ENCODE results near the gene DLX3. TPM values are rescaled to one million over a fixed set of nuclear protein-coding genes. Genes with fewer than 3 reads are reported as not detected.

The DLX3 gene
- total RNA-seq: under 0.01 TPM in 1 of 2 replicates, not detected in the other

DNA sequence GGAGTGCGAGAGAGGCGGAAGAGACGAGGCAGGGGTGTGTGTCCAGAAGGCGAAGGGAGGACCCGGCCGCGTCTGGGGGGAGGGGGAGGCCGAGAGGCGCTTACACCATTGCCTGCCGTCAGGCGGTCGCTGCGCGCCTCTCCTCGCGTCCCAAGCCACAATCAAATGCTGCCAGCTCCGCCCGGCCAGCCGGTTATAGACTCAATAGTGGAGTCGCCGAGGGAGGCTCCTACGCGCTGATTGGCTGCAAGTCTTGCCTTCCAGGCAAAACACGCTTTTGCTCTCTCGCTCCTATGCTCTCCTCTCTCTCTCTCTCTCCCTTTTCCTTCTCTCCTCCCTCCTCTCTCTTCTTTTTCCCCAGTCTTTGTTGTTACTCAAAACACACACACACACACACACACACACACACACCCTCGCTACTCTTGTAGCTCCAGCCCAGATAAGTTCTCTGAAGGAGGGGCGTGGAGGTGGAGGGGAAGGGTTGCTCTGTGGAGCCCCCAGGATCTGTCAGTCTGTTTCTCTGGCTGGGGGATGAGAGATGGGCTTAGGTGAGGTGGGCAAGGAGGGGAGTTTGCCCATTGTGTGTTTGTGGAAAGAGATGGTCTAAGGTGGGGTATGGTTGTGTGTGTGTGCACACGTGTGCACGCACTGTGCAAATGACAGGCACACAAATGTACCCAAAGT is at the start of gene DLX3:
TSS of gene DLX3 (minus strand) at position 170 of the 684 bp plus-strand sequence. CDS start 226 bp downstream, outside the sequence.

DNA sequence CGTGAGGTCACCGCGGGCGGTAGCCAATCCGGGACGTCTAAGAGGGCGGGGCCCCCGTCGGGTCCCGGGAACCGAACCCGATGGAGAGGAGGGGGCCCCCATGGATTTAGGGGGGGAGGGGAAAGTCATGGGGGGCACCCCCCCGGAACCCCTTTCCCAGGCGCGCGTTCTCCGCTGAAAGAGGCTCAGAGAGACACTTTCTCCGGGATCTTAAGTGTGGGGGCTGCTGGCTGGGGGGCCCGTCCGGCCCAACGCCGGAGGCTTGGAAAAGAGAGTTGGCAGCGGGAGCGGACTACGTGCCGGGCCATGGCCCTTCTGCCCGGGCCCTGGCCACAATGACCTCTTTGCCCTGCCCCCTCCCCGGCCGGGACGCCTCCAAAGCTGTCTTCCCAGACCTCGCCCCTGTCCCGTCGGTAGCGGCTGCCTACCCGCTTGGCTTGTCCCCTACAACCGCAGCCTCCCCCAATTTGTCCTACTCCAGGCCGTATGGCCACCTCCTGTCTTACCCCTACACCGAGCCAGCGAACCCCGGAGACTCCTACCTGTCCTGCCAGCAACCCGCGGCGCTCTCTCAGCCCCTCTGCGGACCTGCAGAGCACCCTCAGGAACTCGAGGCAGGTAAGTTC is 25.8 kb downstream of the DLX3 start, which contains the start of gene DLX4:
TSS of gene DLX4 (plus strand) at position 57 of the 626 bp plus-strand sequence. CDS start at position 336, 279 bp downstream.

Other genes starting within 250 kb of the DLX3 start
- gene FAM117A, start 231.1 kb downstream of the DLX3 start, total RNA-seq: 3.9 and 4.3 TPM in 2 replicates
- gene KAT7, start 206.5 kb downstream of the DLX3 start, total RNA-seq: 20.5 and 27.5 TPM in 2 replicates
- gene TAC4, start 147.2 kb downstream of the DLX3 start, total RNA-seq: not detected in 2 replicates
- gene DLX4, start 26.0 kb downstream of the DLX3 start, total RNA-seq: not detected in 2 replicates
- gene ITGA3, start 60.9 kb upstream of the DLX3 start, total RNA-seq: 561 and 885 TPM in 2 replicates
- gene PDK2, start 100.1 kb upstream of the DLX3 start, total RNA-seq: 1.9 and 3.8 TPM in 2 replicates
- gene SAMD14, start 134.9 kb upstream of the DLX3 start, total RNA-seq: 0.21 and 0.24 TPM in 2 replicates
- 17.8 and 18.8 TPM in 2 replicates for gene PPP1R9B, start 155.5 kb upstream of the DLX3 start, total RNA-seq
- not detected in 2 replicates for gene SGCA, start 170.8 kb upstream of the DLX3 start, total RNA-seq
- 3.2 and 28.4 TPM in 2 replicates for gene COL1A1, start 206.4 kb upstream of the DLX3 start, total RNA-seq